ENCODE results near the gene GALNT15. TPM values are rescaled to one million over a fixed set of nuclear protein-coding genes. Genes with fewer than 3 reads are reported as not detected.

Gene GALNT15
- polyA plus RNA-seq, 1 of the 3 experiments (the other 2 are of a cell fraction) = 4.7 TPM

DNA sequence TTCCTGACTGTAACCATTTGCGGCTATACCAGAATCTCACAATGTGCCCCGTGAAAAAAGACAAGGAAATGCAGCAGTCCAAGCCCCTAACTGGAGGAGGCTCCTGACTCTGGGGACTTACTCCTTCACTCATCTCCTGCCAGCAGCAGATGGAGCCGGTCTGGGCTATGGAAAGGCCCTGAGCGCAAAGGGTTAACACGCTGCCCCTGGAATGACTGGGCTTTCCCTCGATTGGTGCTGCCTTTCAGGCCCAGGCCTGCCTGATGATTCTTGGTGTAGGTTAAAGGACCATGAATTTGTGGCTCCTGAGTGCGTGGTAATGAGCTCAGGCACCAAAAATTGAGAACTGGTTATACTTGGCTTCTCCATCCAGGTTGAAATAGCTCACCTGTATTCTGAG is 42.3 kb upstream of the GALNT15 start:
- no peak overlapping the region for H3K9ac ChIP-seq
- H2AFZ ChIP-seq (ENCODE audit: low read depth) = no peak overlapping the region
- no peaks in the 10 kb centered on the region for H3K9me2 ChIP-seq
- no peaks in the 10 kb centered on the region for H3K79me2 ChIP-seq (ENCODE audit: insufficient read depth)
- H3K36me3 ChIP-seq (replicated peaks in 1 of 2; ENCODE audit: control insufficient read depth in 1 of 2, insufficient read depth in 2 of 2, low read length in 1 of 2) = no peaks in the 10 kb centered on the region
- DNase-seq = no peak
- H3K4me3 ChIP-seq (ENCODE audit: low read depth in 2 of 2, low read length in 1 of 2) = no peak overlapping the region
- ChIA-PET CTCF (interaction anchor here (1.2 kb wide), 1 partner anchor 9 kb away, joined by 3 read pairs; no protein-coding TSS in a partner anchor), POLR2A (no interaction called here)
- peaks cover 12% of the 10 kb centered on the region for H3F3A ChIP-seq (replicated peaks; ENCODE audit: insufficient read depth)
- H3K9me3 ChIP-seq = no peaks in the 10 kb centered on the region
- H3K27me3 ChIP-seq (ENCODE audit: insufficient read depth) = no peaks in the 10 kb centered on the region
- 98% methylated on average over 5 of the region's 7 CpGs for WGBS (ENCODE audit: low lambda C conversion rate)
- no peak overlapping the region for H3K27ac ChIP-seq (ENCODE audit: low read depth in 2 of 2, low read length in 1 of 2)
- no peaks in the 10 kb centered on the region for H4K20me1 ChIP-seq (ENCODE audit: insufficient read depth)
- TF ChIP-seq RAD21 (IDR thresholded peaks at IDR 0.05; ENCODE audit: low read length) (no peak), POLR2AphosphoS5 (IDR thresholded peaks at IDR 0.05; ENCODE audit: low read depth, low read length) (no peak), MXI1 (IDR thresholded peaks at IDR 0.05; ENCODE audit: low read depth, low read length) (no peak), TCF12 (IDR thresholded peaks at IDR 0.05) (no peak), NRF1 (IDR thresholded peaks at IDR 0.05; ENCODE audit: low read depth, low read length) (no peak), MAX (IDR thresholded peaks at IDR 0.05; ENCODE audit: low read depth) (no peak), ELF1 (IDR thresholded peaks at IDR 0.05) (no peak), MEF2A (IDR thresholded peaks at IDR 0.05; ENCODE audit: borderline replicate concordance, low read depth) (no peak), EP300 (IDR thresholded peaks at IDR 0.05; ENCODE audit: borderline replicate concordance in 1 of 2, low read depth in 1 of 2, low read length in 1 of 2) (no peak), FOXJ3 (CRISPR knock-in tag; IDR thresholded peaks at IDR 0.05) (no peak), YY1 (IDR thresholded peaks at IDR 0.05; ENCODE audit: low read depth) (no peak)
- TF ChIP-seq, protein P1, sequence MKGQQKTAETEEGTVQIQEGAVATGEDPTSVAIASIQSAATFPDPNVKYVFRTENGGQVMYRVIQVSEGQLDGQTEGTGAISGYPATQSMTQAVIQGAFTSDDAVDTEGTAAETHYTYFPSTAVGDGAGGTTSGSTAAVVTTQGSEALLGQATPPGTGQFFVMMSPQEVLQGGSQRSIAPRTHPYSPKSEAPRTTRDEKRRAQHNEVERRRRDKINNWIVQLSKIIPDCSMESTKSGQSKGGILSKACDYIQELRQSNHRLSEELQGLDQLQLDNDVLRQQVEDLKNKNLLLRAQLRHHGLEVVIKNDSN (IDR thresholded peaks at IDR 0.05; ENCODE audit: borderline replicate concordance, low read depth) = no peak
- H3K4me2 ChIP-seq = no peak overlapping the region
- peaks cover 0 to 13% of the 10 kb centered on the region in 2 experiments; a peak in 1 of 4 replicates for H3K4me1 ChIP-seq (ENCODE audit: control insufficient read depth in 1 of 2, insufficient read depth in 2 of 2, low read depth in 1 of 2, low read length in 1 of 2)

GRCh38 chr3:16132928-16133327 is 41.6 kb upstream of the GALNT15 start:
- no peaks in the 10 kb centered on the region for H3K9me3 ChIP-seq
- 72% methylated on average over 3 of the region's 3 CpGs for WGBS (ENCODE audit: low lambda C conversion rate)
- DNase-seq = no peak
- ChIA-PET CTCF (interaction anchor here (1.2 kb wide), 1 partner anchor 8 kb away, joined by 3 read pairs; no protein-coding TSS in a partner anchor), POLR2A (no interaction called here)
- no peak overlapping the region for H3K4me3 ChIP-seq (ENCODE audit: low read depth in 2 of 2, low read length in 1 of 2)
- no peaks in the 10 kb centered on the region for H3K79me2 ChIP-seq (ENCODE audit: insufficient read depth)
- peaks cover 12% of the 10 kb centered on the region for H3F3A ChIP-seq (replicated peaks; ENCODE audit: insufficient read depth)
- TF ChIP-seq MEF2A (IDR thresholded peaks at IDR 0.05; ENCODE audit: borderline replicate concordance, low read depth) = no peak
- TF ChIP-seq MAX (IDR thresholded peaks at IDR 0.05; ENCODE audit: low read depth) = no peak
- no peak for TF ChIP-seq TEAD4 (IDR thresholded peaks at IDR 0.05; ENCODE audit: borderline replicate concordance, insufficient read depth)
- H3K4me2 ChIP-seq = no peak overlapping the region
- H3K4me1 ChIP-seq (ENCODE audit: control insufficient read depth in 1 of 2, insufficient read depth in 2 of 2, low read depth in 1 of 2, low read length in 1 of 2) = peaks cover 0 to 13% of the 10 kb centered on the region in 2 experiments; a peak in 1 of 4 replicates
- H3K27ac ChIP-seq (ENCODE audit: low read depth in 2 of 2, low read length in 1 of 2) = no peak overlapping the region
- no peaks in the 10 kb centered on the region for H3K27me3 ChIP-seq (ENCODE audit: insufficient read depth)
- no peaks in the 10 kb centered on the region for H3K36me3 ChIP-seq (replicated peaks in 1 of 2; ENCODE audit: control insufficient read depth in 1 of 2, insufficient read depth in 2 of 2, low read length in 1 of 2)
- no peaks in the 10 kb centered on the region for H4K20me1 ChIP-seq (ENCODE audit: insufficient read depth)
- no peak overlapping the region for H3K9ac ChIP-seq
- H2AFZ ChIP-seq (ENCODE audit: low read depth) = no peak overlapping the region
- H3K9me2 ChIP-seq = no peaks in the 10 kb centered on the region
